SK-N-SH (cell line): ENCODE results near the gene KRTAP20-2. TPM values are rescaled to one million over a fixed set of nuclear protein-coding genes. Genes with fewer than 3 reads are reported as not detected.

ENCODE experiments used
- CTCF ChIA-PET: fragments of 300-600, 350-600 bp; formaldehyde crosslinking; extraction: SDS; loops from one replicate; lab custom pipeline; 2021; lab: Yijun Ruan, JAX
- POLR2A ChIA-PET: fragments of 350-600 bp; sonication (Branson Sonifier 250); formaldehyde crosslinking; extraction: SDS; loops from one replicate; lab custom pipeline; 2020; ENCODE audit warnings: antibody characterized with exemption, inconsistent platforms; lab: Yijun Ruan, JAX
- DNase-seq: peaks from one replicate; pipeline ENCODE4 v3.0.0; 2012
- H2AFZ ChIP-seq: fragments of 200-600 bp; sonication (generic); 2 replicates; pipeline ENCODE4 v1.8.1; 2016; ENCODE audit warnings: antibody characterized with exemption, mild to moderate bottlenecking, low read depth
- H3F3A ChIP-seq: fragments of 200-600 bp; sonication (generic); replicated peaks from 2 replicates; pipeline ENCODE3; 2016; ENCODE audit warnings: antibody characterized with exemption, mild to moderate bottlenecking; ENCODE audit not compliant: insufficient read depth
- H3K27ac ChIP-seq, 2 experiments: fragments of 200-500 bp in 1 of 2; fragments of 200-600 bp in 1 of 2; sonication (Bioruptor generic) in 1 of 2; sonication (generic), shearing (Covaris generic) in 1 of 2; 2 replicates each; pipeline versions ENCODE4 v1.5.1 to v1.6.1; 2014 to 2016; ENCODE audit warnings: low read depth in 2 of 2, inconsistent platforms in 1 of 2, low read length in 1 of 2, mild to moderate bottlenecking in 1 of 2, mixed read lengths in 1 of 2
- H3K27me3 ChIP-seq: fragments of 200-600 bp; sonication (generic), shearing (Covaris generic); 2 replicates; pipeline ENCODE4 v1.6.1; 2016; ENCODE audit warnings: mixed run types; ENCODE audit not compliant: insufficient read depth
- H3K36me3 ChIP-seq, 2 experiments: fragments of 200-500 bp in 1 of 2; fragments of 200-600 bp in 1 of 2; sonication (Bioruptor generic) in 1 of 2; sonication (generic) in 1 of 2; replicated peaks in 1 of 2; 2 replicates each; pipeline versions ENCODE3 to v1.5.1; 2014 to 2016; ENCODE audit warnings: low read length in 1 of 2, mild to moderate bottlenecking in 1 of 2; ENCODE audit not compliant: insufficient read depth in 2 of 2, control insufficient read depth in 1 of 2
- H3K4me1 ChIP-seq, 2 experiments: fragments of 200-500 bp in 1 of 2; fragments of 200-600 bp in 1 of 2; sonication (Bioruptor generic) in 1 of 2; sonication (generic), shearing (Covaris generic) in 1 of 2; 2 replicates each; pipeline versions ENCODE4 v1.5.1 to v1.6.1; 2014 to 2016; ENCODE audit warnings: low read depth in 1 of 2, low read length in 1 of 2, mixed run types in 1 of 2; ENCODE audit not compliant: insufficient read depth in 2 of 2, control insufficient read depth in 1 of 2
- H3K4me2 ChIP-seq: fragments of 200-600 bp; sonication (generic), shearing (Covaris generic); 2 replicates; pipeline ENCODE4 v1.6.1; 2017; ENCODE audit warnings: mixed run types
- H3K4me3 ChIP-seq, 2 experiments: fragments of 200-500 bp in 1 of 2; fragments of 200-600 bp in 1 of 2; sonication (Bioruptor generic) in 1 of 2; sonication (generic), shearing (Covaris generic) in 1 of 2; 2 replicates each; pipeline versions ENCODE4 v1.5.1 to v1.8.1; 2014 to 2016; ENCODE audit warnings: low read depth in 2 of 2, inconsistent platforms in 1 of 2, low read length in 1 of 2, mild to moderate bottlenecking in 1 of 2, mixed read lengths in 1 of 2, moderate library complexity in 1 of 2
- H3K79me2 ChIP-seq: fragments of 200-600 bp; sonication (generic); 2 replicates; pipeline ENCODE4 v1.8.1; 2017; ENCODE audit warnings: mild to moderate bottlenecking; ENCODE audit not compliant: insufficient read depth
- H3K9ac ChIP-seq: fragments of 200-600 bp; sonication (generic); 2 replicates; pipeline ENCODE4 v1.6.1; 2017; ENCODE audit warnings: mixed run types
- H3K9me2 ChIP-seq: fragments of 200-600 bp; sonication (generic); 2 replicates; pipeline ENCODE4 v1.6.1; 2017; ENCODE audit warnings: mixed run types
- H3K9me3 ChIP-seq: fragments of 200-600 bp; sonication (generic); 2 replicates; pipeline ENCODE4 v1.6.1; 2017; ENCODE audit warnings: mixed run types, mild to moderate bottlenecking, moderate library complexity
- H4K20me1 ChIP-seq: fragments of 200-600 bp; sonication (generic); 2 replicates; pipeline ENCODE4 v1.6.1; 2017; ENCODE audit warnings: mild to moderate bottlenecking, mixed run types; ENCODE audit not compliant: insufficient read depth
- CHD2 ChIP-seq: fragments of 150-350 bp; IDR thresholded peaks from 2 replicates; pipeline ENCODE4 v1.6.1; 2018; ENCODE audit warnings: low read length; ENCODE audit not compliant: partially characterized antibody
- EP300 ChIP-seq, 2 experiments: IDR thresholded peaks; 2 replicates each; pipeline versions ENCODE4 v1.4.0 to v1.6.1; 2012; ENCODE audit warnings: borderline replicate concordance in 1 of 2, low read depth in 1 of 2, low read length in 1 of 2
- EZH2phosphoT487 ChIP-seq: fragments of 200-600 bp; sonication (generic); IDR thresholded peaks from 2 replicates; pipeline ENCODE4 v1.6.1; 2017; ENCODE audit warnings: low read depth, mixed run types, mild to moderate bottlenecking, antibody characterized with exemption, moderate library complexity, borderline replicate concordance
- FOSL2 ChIP-seq: IDR thresholded peaks from 2 replicates; pipeline ENCODE4 v1.4.0; 2012; ENCODE audit warnings: low read depth, mild to moderate bottlenecking, moderate library complexity, borderline replicate concordance
- FOXJ3 ChIP-seq: sonication (generic); formaldehyde crosslinking; IDR thresholded peaks from 2 replicates; pipeline ENCODE4 v1.5.1; 2020; ENCODE audit warnings: mild to moderate bottlenecking, missing genetic modification reagents
- FOXM1 ChIP-seq: IDR thresholded peaks from 2 replicates; pipeline ENCODE4 v1.4.0; 2012; ENCODE audit warnings: low read depth, mild to moderate bottlenecking
- GATA2 ChIP-seq: sonication (generic); formaldehyde crosslinking; IDR thresholded peaks from 2 replicates; pipeline ENCODE4 v1.5.0; 2020; ENCODE audit warnings: mild to moderate bottlenecking, missing genetic modification reagents
- JUND ChIP-seq: IDR thresholded peaks from 2 replicates; pipeline ENCODE4 v1.4.0; 2012
- RXRA ChIP-seq: IDR thresholded peaks from 2 replicates; pipeline ENCODE4 v1.4.0; 2012; ENCODE audit warnings: low read depth, mild to moderate bottlenecking, borderline replicate concordance
- TEAD4 ChIP-seq: IDR thresholded peaks from 2 replicates; pipeline ENCODE4 v1.4.0; 2012; ENCODE audit warnings: mild to moderate bottlenecking, borderline replicate concordance; ENCODE audit not compliant: insufficient read depth
- WGBS: methylation state at CpG from one replicate; pipeline ENCODE4 v1.1.6; 2017; ENCODE audit warnings: low lambda C conversion rate; 5-methylcytosine and 5-hydroxymethylcytosine counted together
- polyA plus RNA-seq, 3 experiments: library from polyadenylated mRNA; depleted of rRNA; stranded (reverse); fragments of >200 nt; gene quantifications; 2 replicates each; pipeline ENCODE4 v1.2.3, GENCODE V29; 2012
- TF ChIP-seq, protein P1 (sequence below): IDR thresholded peaks from 2 replicates; pipeline ENCODE4 v1.6.1; 2012; ENCODE audit warnings: mild to moderate bottlenecking, low read depth, low read length, moderate library complexity
- TF ChIP-seq, protein P2 (sequence below): IDR thresholded peaks from 2 replicates; pipeline ENCODE4 v1.4.0; 2012; ENCODE audit warnings: low read depth
- TF ChIP-seq, protein P3 (sequence below): IDR thresholded peaks from 2 replicates; pipeline ENCODE4 v1.4.0; 2012; ENCODE audit warnings: low read depth, borderline replicate concordance
- TF ChIP-seq, protein P4 (sequence below): fragments of 150-350 bp; IDR thresholded peaks from 2 replicates; pipeline ENCODE4 v1.6.1; 2016; ENCODE audit warnings: mild to moderate bottlenecking, low read depth, low read length

Gene KRTAP20-2
- polyA plus RNA-seq, 1 of the 3 experiments (the other 2 are of a cell fraction): not detected

DNA sequence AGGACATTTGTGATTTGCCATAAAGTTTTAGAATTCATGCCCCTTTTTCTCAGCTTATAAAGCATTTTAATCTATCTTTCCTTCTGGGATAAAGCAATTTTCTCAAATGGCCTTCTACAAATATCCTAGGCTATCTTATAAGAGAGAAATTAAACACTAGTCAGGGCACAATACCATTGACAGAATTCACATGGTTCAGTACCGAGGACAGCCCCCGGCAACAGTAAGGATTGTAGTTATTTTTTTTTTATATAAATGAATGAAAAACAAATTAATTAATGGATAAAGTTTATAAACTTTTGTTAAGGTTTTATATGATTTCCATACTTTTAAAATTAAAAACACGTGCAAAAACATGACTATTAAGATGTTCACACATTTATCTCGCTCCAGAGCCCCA, 6.9 kb upstream of the KRTAP20-2 start:
- no peak overlapping the region for H2AFZ ChIP-seq
- ChIA-PET CTCF (no interaction called here), POLR2A (no interaction called here)
- H3K27me3 ChIP-seq: no peaks in the 10 kb centered on the region
- no peaks in the 10 kb centered on the region for H3K9me3 ChIP-seq
- no peak overlapping the region for H3K9ac ChIP-seq
- no peaks in the 10 kb centered on the region for H3K36me3 ChIP-seq
- TF ChIP-seq, protein P1, sequence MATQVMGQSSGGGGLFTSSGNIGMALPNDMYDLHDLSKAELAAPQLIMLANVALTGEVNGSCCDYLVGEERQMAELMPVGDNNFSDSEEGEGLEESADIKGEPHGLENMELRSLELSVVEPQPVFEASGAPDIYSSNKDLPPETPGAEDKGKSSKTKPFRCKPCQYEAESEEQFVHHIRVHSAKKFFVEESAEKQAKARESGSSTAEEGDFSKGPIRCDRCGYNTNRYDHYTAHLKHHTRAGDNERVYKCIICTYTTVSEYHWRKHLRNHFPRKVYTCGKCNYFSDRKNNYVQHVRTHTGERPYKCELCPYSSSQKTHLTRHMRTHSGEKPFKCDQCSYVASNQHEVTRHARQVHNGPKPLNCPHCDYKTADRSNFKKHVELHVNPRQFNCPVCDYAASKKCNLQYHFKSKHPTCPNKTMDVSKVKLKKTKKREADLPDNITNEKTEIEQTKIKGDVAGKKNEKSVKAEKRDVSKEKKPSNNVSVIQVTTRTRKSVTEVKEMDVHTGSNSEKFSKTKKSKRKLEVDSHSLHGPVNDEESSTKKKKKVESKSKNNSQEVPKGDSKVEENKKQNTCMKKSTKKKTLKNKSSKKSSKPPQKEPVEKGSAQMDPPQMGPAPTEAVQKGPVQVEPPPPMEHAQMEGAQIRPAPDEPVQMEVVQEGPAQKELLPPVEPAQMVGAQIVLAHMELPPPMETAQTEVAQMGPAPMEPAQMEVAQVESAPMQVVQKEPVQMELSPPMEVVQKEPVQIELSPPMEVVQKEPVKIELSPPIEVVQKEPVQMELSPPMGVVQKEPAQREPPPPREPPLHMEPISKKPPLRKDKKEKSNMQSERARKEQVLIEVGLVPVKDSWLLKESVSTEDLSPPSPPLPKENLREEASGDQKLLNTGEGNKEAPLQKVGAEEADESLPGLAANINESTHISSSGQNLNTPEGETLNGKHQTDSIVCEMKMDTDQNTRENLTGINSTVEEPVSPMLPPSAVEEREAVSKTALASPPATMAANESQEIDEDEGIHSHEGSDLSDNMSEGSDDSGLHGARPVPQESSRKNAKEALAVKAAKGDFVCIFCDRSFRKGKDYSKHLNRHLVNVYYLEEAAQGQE: peak; percentile 85; the same call in 1 of the 2 replicates
- no peak for TF ChIP-seq RXRA
- no peak overlapping the region for H3K4me3 ChIP-seq
- no peaks in the 10 kb centered on the region for H3K79me2 ChIP-seq
- H3K9me2 ChIP-seq: no peaks in the 10 kb centered on the region
- no peaks in the 10 kb centered on the region for H4K20me1 ChIP-seq
- H3F3A ChIP-seq: no peaks in the 10 kb centered on the region
- H3K4me1 ChIP-seq: no peaks in the 10 kb centered on the region
- no peak overlapping the region for H3K4me2 ChIP-seq
- H3K27ac ChIP-seq: no peak overlapping the region
- no peak for DNase-seq
- WGBS: 8% methylated on average over 4 of the region's 4 CpGs

DNA sequence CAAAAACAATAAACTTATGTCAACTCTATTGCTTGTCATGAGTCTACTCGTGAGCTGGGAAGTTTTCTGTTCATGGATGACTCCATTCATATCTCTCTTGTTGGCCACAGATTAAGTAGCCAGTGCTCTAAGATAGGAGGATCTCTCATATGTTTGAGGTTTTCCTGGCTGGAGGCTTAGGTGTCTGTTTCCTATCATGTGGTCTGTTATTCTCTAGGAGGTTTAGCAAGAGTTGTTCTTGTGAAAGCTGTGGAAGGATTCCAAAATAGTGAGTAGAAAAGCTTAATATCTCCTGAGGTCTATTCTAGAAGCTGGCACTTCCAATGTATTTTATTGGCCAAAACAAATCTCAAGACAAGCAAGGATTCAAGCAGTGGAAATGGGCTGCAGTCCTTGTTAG, 5.8 kb upstream of the KRTAP20-2 start:
- Histone ChIP-seq H3K27ac (no peak overlapping the region), H3K9me2 (no peaks in the 10 kb centered on the region), H3K4me3 (no peak overlapping the region), H3K4me1 (no peaks in the 10 kb centered on the region), H3K9ac (no peak overlapping the region), H3K4me2 (no peak overlapping the region), H3F3A (no peaks in the 10 kb centered on the region), H2AFZ (no peak overlapping the region), H3K9me3 (no peaks in the 10 kb centered on the region), H3K27me3 (no peaks in the 10 kb centered on the region), H3K36me3 (no peaks in the 10 kb centered on the region), H3K79me2 (no peaks in the 10 kb centered on the region), H4K20me1 (no peaks in the 10 kb centered on the region)
- CTCF ChIA-PET: no interaction called here
- no peak for DNase-seq
- 14% methylated on average over 1 of the region's 1 CpG for WGBS
- POLR2A ChIA-PET: no interaction called here
- TF ChIP-seq EP300 (IDR thresholded peaks at IDR 0.05; ENCODE audit: borderline replicate concordance in 1 of 2, low read depth in 1 of 2, low read length in 1 of 2) (no peak), RXRA (no peak), GATA2 (CRISPR knock-in tag) (no peak), EZH2phosphoT487 (no peak), CHD2 (no peak), JUND (no peak), TEAD4 (no peak), FOXJ3 (CRISPR knock-in tag) (no peak), FOSL2 (no peak), FOXM1 (no peak)
- TF ChIP-seq, protein P2, sequence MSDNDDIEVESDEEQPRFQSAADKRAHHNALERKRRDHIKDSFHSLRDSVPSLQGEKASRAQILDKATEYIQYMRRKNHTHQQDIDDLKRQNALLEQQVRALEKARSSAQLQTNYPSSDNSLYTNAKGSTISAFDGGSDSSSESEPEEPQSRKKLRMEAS: no peak
- TF ChIP-seq, protein P3, sequence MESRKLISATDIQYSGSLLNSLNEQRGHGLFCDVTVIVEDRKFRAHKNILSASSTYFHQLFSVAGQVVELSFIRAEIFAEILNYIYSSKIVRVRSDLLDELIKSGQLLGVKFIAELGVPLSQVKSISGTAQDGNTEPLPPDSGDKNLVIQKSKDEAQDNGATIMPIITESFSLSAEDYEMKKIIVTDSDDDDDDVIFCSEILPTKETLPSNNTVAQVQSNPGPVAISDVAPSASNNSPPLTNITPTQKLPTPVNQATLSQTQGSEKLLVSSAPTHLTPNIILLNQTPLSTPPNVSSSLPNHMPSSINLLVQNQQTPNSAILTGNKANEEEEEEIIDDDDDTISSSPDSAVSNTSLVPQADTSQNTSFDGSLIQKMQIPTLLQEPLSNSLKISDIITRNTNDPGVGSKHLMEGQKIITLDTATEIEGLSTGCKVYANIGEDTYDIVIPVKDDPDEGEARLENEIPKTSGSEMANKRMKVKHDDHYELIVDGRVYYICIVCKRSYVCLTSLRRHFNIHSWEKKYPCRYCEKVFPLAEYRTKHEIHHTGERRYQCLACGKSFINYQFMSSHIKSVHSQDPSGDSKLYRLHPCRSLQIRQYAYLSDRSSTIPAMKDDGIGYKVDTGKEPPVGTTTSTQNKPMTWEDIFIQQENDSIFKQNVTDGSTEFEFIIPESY: no peak
- TF ChIP-seq, protein P4, sequence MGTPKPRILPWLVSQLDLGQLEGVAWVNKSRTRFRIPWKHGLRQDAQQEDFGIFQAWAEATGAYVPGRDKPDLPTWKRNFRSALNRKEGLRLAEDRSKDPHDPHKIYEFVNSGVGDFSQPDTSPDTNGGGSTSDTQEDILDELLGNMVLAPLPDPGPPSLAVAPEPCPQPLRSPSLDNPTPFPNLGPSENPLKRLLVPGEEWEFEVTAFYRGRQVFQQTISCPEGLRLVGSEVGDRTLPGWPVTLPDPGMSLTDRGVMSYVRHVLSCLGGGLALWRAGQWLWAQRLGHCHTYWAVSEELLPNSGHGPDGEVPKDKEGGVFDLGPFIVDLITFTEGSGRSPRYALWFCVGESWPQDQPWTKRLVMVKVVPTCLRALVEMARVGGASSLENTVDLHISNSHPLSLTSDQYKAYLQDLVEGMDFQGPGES: no peak
